Liver (tissue), 9 donors: ENCODE results near the gene FBXL13. TPM values are rescaled to one million over a fixed set of nuclear protein-coding genes. Genes with fewer than 3 reads are reported as not detected.
"Not testable (repeated sequence)": the region's sequence is repeated elsewhere in the genome, so short reads cannot be mapped to it uniquely, and the experiment has no call there.

Source experiments
- DNase-seq: peaks from one replicate; pipeline ENCODE4 v3.0.0-alpha.2; 2017; ENCODE audit warnings: low spot score
- H3K27ac ChIP-seq, 2 donors: one replicate each; pipeline ENCODE4 v1.7.0; 2013; ENCODE audit warnings: inconsistent platforms in 2 of 2, low read length in 2 of 2, control low read depth in 1 of 2, low read depth in 1 of 2, mild to moderate bottlenecking in 1 of 2
- H3K27me3 ChIP-seq, 4 donors: one replicate each; pipeline versions ENCODE4 v1.6.1 to v1.7.0; 2013; ENCODE audit warnings: low read length in 3 of 4, inconsistent platforms in 1 of 4, mild to moderate bottlenecking in 1 of 4, moderate library complexity in 1 of 4; ENCODE audit not compliant: control insufficient read depth in 4 of 4, insufficient read depth in 4 of 4
- H3K36me3 ChIP-seq, 4 donors: one replicate each; pipeline versions ENCODE4 v1.6.1 to v1.7.0; 2013; ENCODE audit warnings: low read length in 3 of 4, mild to moderate bottlenecking in 3 of 4, low read depth in 1 of 4, moderate library complexity in 1 of 4; ENCODE audit not compliant: control insufficient read depth in 4 of 4, insufficient read depth in 3 of 4
- H3K4me1 ChIP-seq, 4 donors: one replicate each; pipeline versions ENCODE4 v1.6.1 to v1.7.0; 2013; ENCODE audit warnings: low read length in 3 of 4, mild to moderate bottlenecking in 3 of 4, moderate library complexity in 1 of 4; ENCODE audit not compliant: control insufficient read depth in 4 of 4, insufficient read depth in 4 of 4
- H3K4me3 ChIP-seq, 3 donors: one replicate each; pipeline versions ENCODE4 v1.6.1 to v1.7.0; 2013; ENCODE audit warnings: low read length in 3 of 3, control low read depth in 1 of 3, low read depth in 1 of 3, mild to moderate bottlenecking in 1 of 3
- H3K9ac ChIP-seq, 2 donors: one replicate each; pipeline ENCODE4 v1.7.0; 2013; ENCODE audit warnings: low read length in 2 of 2, mild to moderate bottlenecking in 2 of 2, moderate library complexity in 2 of 2, control low read depth in 1 of 2, low read depth in 1 of 2
- H3K9me3 ChIP-seq, 4 donors: one replicate each; pipeline versions ENCODE4 v1.6.1 to v1.7.0; 2013; ENCODE audit warnings: low read length in 3 of 4; ENCODE audit not compliant: control insufficient read depth in 4 of 4
- EGR1 ChIP-seq, 2 donors: IDR thresholded peaks; 2 replicates each; pipeline ENCODE4 v1.6.1; 2016 to 2018; ENCODE audit warnings: antibody characterized with exemption in 2 of 2, low read depth in 2 of 2
- FOXA1 ChIP-seq: IDR thresholded peaks from 2 replicates; pipeline ENCODE4 v1.6.1; 2016; ENCODE audit warnings: antibody characterized with exemption
- HNF4G ChIP-seq: IDR thresholded peaks from 2 replicates; pipeline ENCODE4 v1.6.1; 2016; ENCODE audit warnings: antibody characterized with exemption
- RAD21 ChIP-seq, 2 donors: IDR thresholded peaks; 2 replicates each; pipeline ENCODE4 v1.6.1; 2016; ENCODE audit warnings: antibody characterized with exemption in 2 of 2, mild to moderate bottlenecking in 2 of 2
- SP1 ChIP-seq: IDR thresholded peaks from 2 replicates; pipeline ENCODE4 v1.6.1; 2018; ENCODE audit warnings: antibody characterized with exemption, mild to moderate bottlenecking
- WGBS: extraction: QIAGEN DNeasy Blood & Tissue Kit; methylation state at CpG from one replicate; pipeline ENCODE4 v1.1.7; 2013; 5-methylcytosine and 5-hydroxymethylcytosine counted together
- polyA plus RNA-seq, 2 donors: library from polyadenylated mRNA; stranded (reverse) in 1 of 2; unstranded in 1 of 2; fragments of 200-250 nt in 1 of 2; fragments of >200 nt in 1 of 2; fragmentation: Nextera tagmentation in 1 of 2; extraction: Ambion mirVana in 1 of 2; gene quantifications; one replicate each; pipeline versions ENCODE4 v1.2.1 to v1.2.3, GENCODE V29; 2013 to 2015
- total RNA-seq, 2 donors: library from RNA; depleted of rRNA; stranded (reverse); fragments of >200 nt; gene quantifications; one replicate each; pipeline ENCODE4 v1.2.3, GENCODE V29; 2014
- TF ChIP-seq, protein P1 (sequence below): IDR thresholded peaks from 2 replicates; pipeline ENCODE4 v1.6.1; 2016; ENCODE audit warnings: antibody characterized with exemption, mild to moderate bottlenecking
- donor health status: healthy.
- donor health status: healthy.
- donor health status: healthy.
- donor health status: healthy.
- donor health status: healthy.

The FBXL13 gene
- total and polyA plus RNA-seq, 4 donors = 0.03 to 0.75 (median 0.70) TPM; not detected in 1

DNA sequence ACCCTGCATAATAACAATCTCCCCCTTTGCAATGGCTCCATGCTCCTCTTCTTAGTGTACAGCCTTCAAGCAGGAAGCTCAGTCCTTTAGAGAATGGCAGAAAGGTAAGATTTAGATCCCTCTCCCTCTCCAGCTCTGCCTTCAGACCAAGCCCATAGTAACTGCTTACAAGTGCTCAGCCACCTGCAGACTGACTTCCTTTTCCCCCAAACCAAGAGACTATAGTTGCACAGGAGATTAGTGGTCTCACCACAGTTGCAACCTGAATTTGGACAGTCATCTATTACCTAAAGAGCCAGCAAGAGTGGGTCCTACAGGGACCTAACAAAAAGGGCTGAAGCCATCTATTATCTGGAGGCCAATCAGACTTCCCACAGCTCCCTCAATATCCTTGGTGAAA is 16.5 kb downstream of the FBXL13 start:
- peaks cover 0 to 6% (median under 1%) of the 10 kb centered on the region in 4 donors for H3K4me1 ChIP-seq
- no peaks in the 10 kb centered on the region for H3K36me3 ChIP-seq
- no peak overlapping the region for H3K27ac ChIP-seq
- no peak overlapping the region for H3K9ac ChIP-seq
- H3K9me3 ChIP-seq = no peaks in the 10 kb centered on the region
- DNase-seq = no peak
- TF ChIP-seq FOXA1 (no peak), RAD21 (IDR thresholded peaks at IDR 0.05) (no peak), HNF4G (no peak), SP1 (no peak)
- TF ChIP-seq, protein P1, sequence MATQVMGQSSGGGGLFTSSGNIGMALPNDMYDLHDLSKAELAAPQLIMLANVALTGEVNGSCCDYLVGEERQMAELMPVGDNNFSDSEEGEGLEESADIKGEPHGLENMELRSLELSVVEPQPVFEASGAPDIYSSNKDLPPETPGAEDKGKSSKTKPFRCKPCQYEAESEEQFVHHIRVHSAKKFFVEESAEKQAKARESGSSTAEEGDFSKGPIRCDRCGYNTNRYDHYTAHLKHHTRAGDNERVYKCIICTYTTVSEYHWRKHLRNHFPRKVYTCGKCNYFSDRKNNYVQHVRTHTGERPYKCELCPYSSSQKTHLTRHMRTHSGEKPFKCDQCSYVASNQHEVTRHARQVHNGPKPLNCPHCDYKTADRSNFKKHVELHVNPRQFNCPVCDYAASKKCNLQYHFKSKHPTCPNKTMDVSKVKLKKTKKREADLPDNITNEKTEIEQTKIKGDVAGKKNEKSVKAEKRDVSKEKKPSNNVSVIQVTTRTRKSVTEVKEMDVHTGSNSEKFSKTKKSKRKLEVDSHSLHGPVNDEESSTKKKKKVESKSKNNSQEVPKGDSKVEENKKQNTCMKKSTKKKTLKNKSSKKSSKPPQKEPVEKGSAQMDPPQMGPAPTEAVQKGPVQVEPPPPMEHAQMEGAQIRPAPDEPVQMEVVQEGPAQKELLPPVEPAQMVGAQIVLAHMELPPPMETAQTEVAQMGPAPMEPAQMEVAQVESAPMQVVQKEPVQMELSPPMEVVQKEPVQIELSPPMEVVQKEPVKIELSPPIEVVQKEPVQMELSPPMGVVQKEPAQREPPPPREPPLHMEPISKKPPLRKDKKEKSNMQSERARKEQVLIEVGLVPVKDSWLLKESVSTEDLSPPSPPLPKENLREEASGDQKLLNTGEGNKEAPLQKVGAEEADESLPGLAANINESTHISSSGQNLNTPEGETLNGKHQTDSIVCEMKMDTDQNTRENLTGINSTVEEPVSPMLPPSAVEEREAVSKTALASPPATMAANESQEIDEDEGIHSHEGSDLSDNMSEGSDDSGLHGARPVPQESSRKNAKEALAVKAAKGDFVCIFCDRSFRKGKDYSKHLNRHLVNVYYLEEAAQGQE = no peak
- H3K27me3 ChIP-seq = no peaks in the 10 kb centered on the region
- no peak overlapping the region for H3K4me3 ChIP-seq

DNA sequence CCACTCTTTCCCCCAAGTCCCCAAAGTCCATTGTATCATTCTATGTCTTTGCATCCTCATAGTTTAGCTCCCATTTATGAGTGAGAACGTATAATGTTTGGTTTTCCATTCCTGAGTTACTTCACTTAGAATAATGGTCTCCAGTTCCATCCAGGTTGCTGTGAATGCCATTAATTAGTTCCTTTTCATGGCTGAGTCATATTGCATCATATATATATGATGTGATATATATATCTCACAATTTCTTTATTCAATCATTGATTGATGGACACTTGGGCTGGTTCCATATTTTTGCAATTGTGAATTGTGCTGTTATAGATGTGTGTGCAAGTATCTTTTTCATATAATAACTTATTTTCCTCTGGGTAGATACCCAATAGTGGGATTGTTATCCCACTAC is 18.6 kb downstream of the FBXL13 start:
- not testable (repeated sequence) for H3K27me3 ChIP-seq, DNase-seq, H3K9ac ChIP-seq, H3K4me1 ChIP-seq, H3K4me3 ChIP-seq, H3K9me3 ChIP-seq, H3K36me3 ChIP-seq, H3K27ac ChIP-seq
- WGBS = 93% methylated on average over 1 of the region's 1 CpG

DNA sequence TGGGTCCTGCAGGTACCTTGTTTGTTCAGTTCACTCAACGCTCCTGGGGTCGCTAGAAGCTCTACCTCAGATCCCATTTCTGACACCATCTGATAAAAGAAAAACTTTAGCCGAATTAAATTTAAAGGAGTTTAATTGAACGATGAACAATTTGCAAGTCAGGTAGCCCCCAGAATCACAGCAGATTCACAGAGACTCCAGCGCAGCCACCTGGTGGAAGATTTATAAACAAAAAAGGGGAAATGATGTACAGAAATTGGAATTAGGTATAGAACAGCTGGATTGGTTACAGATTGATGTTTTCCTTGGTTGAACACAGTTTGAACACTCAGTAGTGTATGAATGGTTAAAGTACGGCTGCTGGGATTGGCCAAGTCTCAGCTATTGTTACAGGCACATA is 23.1 kb downstream of the FBXL13 start:
- Histone ChIP-seq H3K36me3 (no peaks in the 10 kb centered on the region), H3K9ac (no peak overlapping the region), H3K9me3 (no peaks in the 10 kb centered on the region), H3K4me1 (no peaks in the 10 kb centered on the region), H3K27me3 (no peaks in the 10 kb centered on the region), H3K4me3 (no peak overlapping the region), H3K27ac (no peak overlapping the region)
- 95% methylated on average over 6 of the region's 6 CpGs for WGBS
- TF ChIP-seq EGR1 (IDR thresholded peaks at IDR 0.05; ENCODE audit: low read depth in 2 of 2) = no peak
- TF ChIP-seq, protein P1 = no peak
- no peak for DNase-seq
